HG02884 (cell line): ENCODE results near the gene INVS.
"Not testable (repeated sequence)": the region's sequence is repeated elsewhere in the genome, so short reads cannot be mapped to it uniquely, and the experiment has no call there.

Experiments used
- ATAC-seq: cut with Tn5 transposase; IDR thresholded peaks from one replicate; pipeline ENCODE4 v1.9.1; 2021; ENCODE audit warnings: mild to moderate bottlenecking, moderate library complexity; ENCODE audit not compliant: unreplicated experiment

Gene INVS

DNA sequence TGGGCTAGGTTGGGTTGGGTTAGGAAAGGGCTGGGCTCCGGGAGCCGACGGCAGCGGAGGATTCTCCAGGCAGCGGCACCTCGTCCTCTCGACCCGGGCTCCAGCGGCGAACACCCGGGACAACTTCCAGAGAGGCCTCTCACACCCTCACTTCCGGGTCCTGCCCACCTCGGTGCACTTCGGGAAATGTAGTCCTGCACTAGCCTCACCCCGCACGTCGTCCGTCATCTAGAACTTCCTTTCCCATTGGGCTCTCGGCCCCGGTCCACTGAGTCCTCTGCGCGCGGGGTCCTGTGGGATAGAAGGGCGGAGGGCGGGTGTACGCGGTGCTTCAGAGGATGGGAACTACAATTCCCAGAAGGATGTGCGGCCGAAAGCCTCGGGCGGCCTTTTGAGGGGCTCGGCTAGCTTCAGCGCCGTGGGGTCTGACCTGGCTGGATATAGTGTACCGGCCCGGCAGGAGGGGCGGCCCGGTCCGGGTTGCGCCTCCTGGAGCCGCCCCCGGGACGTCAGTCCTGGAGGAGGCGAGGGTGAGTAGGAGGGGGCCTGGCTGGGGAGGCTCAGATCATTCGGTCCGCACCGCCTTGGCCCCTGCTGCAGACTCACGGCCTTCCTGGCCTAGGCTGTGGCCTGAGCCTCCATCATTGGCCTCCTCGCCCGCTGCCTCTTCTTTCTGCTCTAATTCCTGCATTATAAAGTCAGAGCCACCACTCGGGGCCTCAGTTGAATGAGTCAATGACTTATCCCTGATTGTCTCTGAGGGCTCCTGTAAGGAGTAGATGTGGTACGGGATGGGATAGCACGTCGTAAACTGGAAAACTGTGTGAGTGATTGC lies at the start of gene INVS, which contains the start of gene ERP44:
INVS (plus strand) TSS at position 357 of the 835 bp plus-strand sequence. CDS start 5,279 bp downstream, outside the sequence.
ERP44 (minus strand) TSS at position 114 of the 835 bp plus-strand sequence. CDS start 160 bp downstream, outside the sequence.
- ATAC-seq, result peak; percentile 97

- ATAC-seq, result no peak
These were observed 49.5 kb upstream of the INVS start for GRCh38 chr9:100049551-100049950.

GRCh38 chr9:100052375-100052774 lies 46.7 kb upstream of the INVS start:
- ATAC-seq, result no peak

GRCh38 chr9:100056561-100056960 lies 42.5 kb upstream of the INVS start:
- no peak for ATAC-seq

DNA sequence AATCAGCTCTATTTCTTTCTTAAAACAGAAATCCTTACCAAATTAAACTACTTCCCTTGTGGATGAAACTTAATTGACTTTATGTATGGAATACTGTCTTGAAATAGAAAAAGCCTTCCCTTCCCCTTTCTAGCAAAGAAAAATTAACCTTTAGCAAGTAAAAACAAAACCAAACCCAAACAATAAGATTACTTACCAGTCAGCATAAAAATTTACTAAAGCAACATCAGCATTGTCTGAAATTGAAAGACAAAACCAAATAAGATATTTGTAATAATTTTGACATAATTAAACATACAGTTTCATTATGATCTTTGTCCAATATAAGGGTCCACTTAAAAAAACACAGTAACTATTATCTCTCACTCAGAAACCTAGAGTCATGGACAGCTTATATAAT lies 41.4 kb upstream of the INVS start:
- ATAC-seq, result no peak

DNA sequence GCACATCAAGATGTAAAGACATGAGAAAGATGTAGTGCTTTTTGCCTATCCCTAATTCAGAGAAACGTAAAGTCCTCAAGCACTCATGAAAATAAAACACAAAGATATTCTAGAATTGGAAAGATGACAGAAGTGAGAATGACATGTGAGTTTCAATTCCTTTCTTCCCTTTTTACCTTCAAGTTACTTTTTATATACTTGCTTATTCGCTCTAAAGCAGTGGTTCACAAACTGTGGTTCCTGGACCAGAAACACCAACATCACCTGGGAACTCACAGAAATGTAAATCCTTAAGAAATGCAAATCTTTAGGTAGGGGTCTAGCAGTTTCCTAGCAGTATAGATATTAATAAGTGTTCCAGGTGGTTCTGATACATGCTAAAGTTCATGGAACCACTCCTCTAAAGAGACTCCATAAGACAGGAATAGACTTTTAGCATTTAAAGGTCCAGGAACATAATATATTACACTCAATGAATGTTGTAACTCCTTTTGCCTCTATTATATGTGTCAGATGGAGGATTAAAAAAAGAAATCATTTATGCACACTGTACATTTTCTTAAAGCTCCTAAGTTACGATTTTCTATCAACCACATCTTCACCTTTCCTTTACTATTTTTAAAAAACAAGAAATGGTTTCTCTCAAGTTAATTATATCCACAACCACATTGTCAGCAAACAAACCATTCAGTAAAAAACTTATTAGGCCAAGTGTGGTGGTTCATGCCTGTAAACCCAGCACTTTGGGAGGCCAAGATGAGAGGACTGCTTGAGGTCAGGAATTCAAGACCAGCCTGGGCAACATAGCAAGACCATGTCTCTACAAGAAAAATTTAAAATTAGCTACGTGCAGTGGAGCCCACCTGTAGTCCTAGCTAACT lies 40.1 kb upstream of the INVS start:
- ATAC-seq, result peak; percentile 90

DNA sequence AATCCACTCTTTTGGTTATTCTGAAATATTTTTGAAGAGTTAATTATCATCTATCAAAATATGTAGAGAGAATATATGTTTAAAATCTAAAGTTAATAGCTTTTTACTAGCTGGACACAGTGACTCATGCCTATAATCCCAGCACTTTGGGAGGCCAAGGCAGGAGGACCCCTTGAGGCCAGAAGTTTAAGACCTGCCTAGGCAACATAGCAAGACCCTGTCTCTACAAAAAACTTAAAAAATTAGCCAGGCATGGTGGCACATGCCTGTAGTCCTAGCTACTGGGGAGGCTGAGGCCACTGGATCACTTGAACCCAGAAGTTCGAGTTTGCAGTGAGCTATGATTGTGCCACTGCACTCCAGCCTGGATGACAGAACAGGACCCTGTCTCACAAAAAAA lies 36.4 kb upstream of the INVS start:
- ATAC-seq, result not testable (repeated sequence)

GRCh38 chr9:100063185-100063584 lies 35.9 kb upstream of the INVS start:
- no peak for ATAC-seq

DNA sequence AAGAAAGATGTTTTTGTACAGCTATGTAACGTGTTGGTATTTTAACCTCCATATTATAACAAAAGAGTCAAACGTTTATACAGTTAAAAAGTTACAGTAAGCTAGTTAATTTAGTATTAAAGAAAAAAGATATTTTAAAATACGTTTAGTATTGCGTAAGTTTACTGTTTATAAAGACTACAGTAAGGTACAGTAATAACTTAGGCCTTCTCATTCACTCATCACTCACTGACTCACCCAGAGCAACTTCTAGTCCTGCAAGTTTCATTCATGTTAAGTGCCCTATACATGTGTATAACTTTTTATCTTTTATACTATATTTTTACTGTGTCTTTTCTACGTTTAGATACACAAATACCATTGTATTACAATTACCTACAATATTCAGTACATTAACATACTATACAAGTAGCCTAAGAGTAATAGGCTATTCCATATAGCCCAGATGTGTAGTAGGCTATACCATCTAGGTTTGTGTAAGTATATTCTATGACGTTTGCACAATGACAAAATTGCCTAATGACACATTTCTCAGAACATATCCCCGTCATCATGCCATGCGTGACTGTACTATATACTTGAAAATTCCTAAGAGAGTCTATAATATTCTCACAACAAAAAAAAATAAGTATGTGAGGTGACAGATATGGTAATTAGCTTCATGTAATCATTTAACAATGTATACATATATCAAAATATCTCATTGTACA lies 34.0 kb upstream of the INVS start:
- ATAC-seq, result no peak

DNA sequence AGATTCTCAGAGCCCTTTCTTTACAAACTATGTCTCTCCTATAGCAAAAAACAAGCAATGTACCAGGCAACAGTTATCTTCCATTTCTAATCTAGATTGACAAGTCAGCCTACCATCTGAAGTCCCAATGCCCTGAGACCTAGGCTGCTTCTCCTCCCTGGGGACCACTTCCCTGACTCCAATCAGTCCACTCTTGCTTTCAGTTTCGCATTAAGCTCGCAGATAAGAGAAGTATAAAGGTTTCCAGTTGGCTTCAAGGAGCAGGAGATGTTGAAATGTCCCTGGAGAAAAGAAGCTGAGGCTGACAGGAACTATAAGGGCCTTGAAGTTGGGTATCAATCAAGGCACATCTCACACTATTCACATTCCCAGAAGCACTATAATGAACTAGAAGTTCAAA lies 32.5 kb upstream of the INVS start:
- ATAC-seq, result peak; percentile 66

DNA sequence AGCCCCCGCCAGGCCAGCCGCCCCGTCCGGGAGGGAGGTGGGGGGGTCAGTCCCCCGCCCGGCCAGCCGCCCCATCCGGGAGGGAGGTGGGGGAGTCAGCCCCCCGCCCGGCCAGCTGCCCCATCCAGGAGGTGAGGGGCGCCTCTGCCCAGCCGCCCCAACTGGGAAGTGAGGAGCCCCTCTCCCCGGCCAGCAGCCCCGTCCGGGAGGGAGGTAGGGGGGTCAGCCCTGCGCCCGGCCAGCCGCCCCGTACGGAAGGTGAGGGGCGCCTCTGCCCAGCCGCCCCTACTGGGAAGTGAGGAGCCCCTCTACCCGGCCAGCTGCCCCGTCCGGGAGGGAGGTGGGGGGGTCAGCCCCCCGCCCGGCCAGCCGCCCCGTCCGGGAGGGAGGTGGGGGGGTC lies 31.1 kb upstream of the INVS start:
- ATAC-seq, result not testable (repeated sequence)

GRCh38 chr9:100069068-100069467 lies 30.0 kb upstream of the INVS start:
- not testable (repeated sequence) for ATAC-seq

DNA sequence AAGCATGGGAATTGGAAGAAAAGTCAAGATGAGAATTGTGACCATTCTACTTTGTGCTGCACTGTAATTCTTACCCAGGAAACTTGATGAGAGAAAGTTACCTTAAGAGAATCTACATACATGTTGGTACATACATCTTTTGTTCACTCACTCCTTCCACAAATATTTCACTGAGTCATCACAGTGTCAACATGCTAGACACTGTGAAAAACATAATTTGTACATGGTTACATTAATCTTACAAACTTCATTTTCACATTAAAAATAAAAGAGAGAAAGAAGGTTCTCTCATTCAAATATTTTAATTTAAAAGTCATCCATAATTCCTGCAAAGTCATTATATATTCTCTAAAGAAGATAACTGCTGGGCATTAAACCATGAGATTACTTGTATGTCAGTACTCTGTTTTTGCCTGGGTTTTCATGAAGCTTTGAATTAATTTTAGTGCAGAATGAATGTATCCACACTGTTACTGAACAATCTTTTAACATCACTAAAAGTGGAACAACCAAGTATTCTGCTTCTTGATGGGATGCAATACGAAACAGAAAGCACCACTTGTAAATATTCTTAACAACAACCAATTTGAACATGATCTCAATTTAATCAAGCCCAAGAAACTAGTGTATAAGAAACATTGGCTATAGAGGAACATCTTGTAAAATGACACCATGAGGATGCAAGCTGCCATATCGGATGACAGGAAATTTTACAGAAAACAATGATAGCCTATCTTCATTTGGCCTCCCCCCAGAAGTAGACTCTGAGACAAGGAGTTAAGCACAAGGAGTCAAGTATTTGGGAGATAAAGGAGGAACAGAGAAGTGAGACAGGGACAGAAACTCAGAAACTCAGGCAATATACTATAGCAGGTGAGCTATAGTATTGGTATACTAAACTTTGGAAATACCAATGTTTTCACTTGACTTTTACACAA lies 28.7 kb upstream of the INVS start:
- no peak for ATAC-seq

DNA sequence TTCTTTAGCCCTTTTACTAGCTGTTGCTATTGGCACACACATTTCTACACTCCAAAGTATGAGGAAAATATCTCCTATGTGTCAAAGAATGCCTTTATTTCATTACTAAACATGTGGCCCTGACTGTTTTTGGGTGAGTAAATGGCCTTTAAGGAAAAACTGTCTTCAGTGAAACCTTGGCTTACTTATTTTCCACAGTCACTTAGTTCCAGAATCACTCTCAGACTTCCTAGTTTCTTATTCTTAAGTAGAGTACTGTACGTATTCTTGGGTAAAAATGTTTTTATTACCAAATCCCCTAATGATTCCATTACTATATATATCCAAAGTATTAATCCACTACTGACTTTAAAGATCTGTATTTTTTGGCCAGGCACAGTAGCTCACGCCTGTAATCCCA lies 27.8 kb upstream of the INVS start:
- no peak for ATAC-seq

DNA sequence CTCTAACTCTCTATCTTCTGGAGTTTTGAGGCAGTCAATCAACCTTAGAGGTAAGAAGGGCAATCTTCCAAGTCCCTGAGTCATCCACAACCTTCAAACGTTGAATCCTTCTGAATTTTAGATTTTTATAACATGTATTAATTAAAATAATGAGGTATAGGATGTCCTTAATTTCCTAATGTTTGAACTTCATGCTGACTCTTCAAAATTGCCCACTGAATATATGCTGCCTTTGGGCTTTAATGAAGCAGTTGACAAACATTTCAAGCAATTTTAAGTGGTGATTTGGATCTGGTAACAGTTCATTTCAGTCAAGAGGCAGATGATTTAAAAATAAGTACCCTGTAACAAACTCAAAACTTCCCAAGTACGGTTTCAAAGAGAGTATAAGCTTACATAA lies 26.2 kb upstream of the INVS start:
- no peak for ATAC-seq

DNA sequence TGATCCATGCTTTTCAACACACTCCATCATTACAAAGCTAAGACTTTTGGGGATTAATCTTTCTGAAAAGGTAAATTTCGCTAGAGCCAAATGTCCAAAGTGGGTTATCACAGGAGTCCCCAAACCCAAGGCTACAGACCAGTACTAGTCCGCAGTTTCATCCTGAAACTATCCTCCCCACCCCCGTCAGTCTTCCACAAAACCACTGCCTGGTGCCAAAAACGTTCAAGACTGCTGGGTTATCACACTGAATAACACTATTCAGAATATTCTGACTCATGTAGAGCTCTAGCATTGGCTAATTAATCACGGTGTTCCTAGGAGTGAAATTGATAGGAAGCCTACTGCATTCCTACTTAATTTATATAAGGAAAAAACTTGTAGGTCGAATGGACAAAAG lies 24.9 kb upstream of the INVS start:
- ATAC-seq, result no peak

- no peak for ATAC-seq
These were observed 24.1 kb upstream of the INVS start for GRCh38 chr9:100074989-100075388.

GRCh38 chr9:100076256-100076655 lies 22.8 kb upstream of the INVS start:
- not testable (repeated sequence) for ATAC-seq

GRCh38 chr9:100082782-100083181 lies 16.3 kb upstream of the INVS start:
- ATAC-seq, result no peak
